NCI-H524 (cell line): ENCODE data around the gene CRHR2.
"Not testable (repeated sequence)": the region's sequence is repeated elsewhere in the genome, so short reads cannot be mapped to it uniquely, and the experiment has no call there.

Source experiments
- DNase-seq, 2 experiments: peaks; one replicate each; lab custom pipeline; 2025; lab: John Stamatoyannopoulos, UW

CRHR2 gene

DNA sequence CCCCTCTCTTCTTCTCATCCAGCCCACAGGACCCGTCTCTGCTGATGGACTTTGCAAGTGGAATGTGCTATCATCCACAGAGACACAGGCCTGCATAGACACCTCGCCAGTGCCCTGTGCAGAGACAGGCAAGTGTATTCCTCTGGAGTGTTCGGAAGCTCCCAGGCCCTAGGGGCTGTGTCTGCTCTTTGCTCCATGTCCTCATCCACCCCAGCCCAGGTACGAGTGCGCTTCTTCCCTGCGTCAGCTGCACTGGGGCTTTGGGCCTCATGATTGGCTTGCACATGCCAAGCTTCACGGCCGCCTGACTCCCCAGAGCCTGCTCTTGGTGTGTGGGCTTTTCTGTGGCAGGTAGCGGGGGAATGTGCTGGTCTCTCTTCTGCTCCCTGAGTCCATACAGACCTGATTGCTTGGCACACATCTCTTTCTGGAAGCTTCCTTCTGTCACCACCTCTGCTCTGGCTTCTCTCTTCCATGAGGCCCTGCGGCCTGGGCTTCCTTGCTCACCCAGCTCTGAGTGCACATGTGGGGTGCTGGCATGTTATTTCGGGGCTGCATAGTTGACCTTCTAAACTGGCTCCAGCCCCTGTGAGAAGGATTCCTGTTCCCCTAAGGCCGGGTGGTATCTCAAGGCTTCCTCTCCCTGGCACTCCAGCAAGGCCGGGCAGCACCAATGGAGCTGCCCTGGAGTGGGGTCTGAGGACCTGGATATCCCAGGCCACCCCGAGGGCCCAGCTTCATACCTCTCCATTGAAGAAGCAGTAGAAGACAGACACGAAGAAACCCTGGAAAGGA is 27.8 kb downstream of the CRHR2 start:
- no peak for DNase-seq

- no peak for DNase-seq
Observed at GRCh38 chr7:30652698-30653641, 29.3 kb downstream of the CRHR2 start.

GRCh38 chr7:30652132-30652531 is 30.1 kb downstream of the CRHR2 start:
- no peak for DNase-seq

DNA sequence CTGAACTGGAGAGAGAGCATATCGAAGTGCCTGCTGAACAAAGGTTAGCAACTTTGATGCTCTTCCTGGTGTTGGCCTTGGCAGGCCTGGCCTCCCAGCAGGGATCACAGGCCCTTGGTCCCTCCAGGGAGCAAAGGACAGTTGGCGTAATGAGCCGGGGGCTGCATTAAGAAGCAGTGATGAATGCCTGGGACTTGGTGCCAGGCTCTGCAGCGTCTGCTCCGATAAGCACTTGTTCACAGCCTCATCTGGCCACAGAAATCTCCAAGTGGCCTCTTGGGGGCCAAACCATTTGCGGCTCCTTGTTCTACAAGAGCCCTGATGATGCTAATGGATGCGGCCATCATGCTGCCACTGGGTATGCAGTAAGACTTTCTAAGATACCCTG is 31.8 kb downstream of the CRHR2 start:
- peak; percentile 90 for DNase-seq

DNA sequence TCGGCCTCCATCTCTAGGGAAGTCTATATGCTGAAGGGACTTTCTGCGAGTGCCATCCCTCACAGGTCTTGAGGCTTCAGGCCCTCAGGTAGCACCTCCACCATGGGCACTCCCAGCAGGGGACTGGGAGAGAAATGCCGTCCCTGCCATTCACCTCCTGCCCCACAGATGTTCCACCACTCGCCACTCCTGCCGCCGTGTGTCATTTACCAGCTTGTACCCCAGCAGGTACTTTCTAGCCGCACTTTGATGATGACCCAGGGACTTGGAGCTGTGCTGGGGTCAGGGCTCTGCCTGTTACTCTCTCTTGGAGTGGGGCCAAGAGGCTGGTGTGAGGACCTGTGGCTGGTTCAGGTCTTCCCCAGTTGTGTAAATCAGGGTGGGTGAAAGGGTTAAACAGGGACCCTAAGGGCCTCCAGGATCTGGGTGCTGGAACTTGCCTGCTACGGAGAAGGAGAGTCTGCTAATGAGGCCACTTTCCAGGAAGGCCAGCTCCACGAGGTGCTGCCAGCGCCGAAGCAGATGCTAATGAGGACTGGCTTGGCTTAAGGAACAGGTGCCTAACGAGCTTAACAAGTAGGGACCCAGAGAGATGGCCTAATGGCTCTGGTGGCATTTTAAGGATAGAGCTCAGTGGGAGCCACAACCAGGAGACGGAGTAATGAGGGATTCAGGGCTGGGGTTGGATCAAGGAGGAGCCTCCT is 32.4 kb downstream of the CRHR2 start:
- peak; percentile 81 to 90 for DNase-seq

DNA sequence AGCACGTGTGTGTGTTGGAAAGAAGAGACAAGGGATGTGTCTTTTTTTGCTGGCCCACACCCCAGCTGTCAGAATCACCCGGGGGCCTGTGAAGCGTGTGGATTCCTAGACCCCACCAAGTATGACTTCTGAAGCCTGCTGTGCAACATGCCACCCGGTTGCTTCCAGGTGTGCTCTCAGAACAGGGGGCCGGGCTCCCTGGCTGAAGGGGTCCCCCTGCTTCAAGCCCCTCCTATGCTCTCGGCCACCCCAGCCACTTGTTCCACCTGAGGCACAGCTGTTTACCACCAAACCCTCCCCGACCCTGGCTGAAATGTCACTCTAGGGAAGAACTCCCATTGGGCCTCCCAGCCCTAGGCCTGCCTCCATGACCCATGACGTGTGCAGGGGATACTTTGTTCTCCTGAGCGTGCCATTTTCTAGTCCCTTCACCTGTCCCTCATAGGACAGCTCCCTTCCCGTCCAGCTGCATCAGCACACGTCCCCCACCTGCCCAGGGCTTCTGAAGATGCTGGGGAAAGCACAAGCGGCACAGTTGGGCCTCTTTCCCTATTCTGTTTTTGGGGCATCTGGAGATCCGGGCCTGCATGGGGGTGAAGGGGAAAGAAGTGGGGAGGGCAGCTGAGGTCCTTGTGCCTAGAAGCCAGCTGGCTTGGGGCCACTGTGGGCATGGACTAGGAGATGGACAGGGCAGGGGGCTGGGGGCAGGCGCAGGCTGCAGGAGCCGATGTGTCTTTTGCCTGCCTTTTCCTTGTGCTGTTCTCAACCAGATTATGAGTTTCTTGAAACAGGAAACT is 33.3 kb downstream of the CRHR2 start:
- no peak for DNase-seq

GRCh38 chr7:30647589-30648364 is 34.5 kb downstream of the CRHR2 start:
- peak; percentile 43 to 78 for DNase-seq

DNA sequence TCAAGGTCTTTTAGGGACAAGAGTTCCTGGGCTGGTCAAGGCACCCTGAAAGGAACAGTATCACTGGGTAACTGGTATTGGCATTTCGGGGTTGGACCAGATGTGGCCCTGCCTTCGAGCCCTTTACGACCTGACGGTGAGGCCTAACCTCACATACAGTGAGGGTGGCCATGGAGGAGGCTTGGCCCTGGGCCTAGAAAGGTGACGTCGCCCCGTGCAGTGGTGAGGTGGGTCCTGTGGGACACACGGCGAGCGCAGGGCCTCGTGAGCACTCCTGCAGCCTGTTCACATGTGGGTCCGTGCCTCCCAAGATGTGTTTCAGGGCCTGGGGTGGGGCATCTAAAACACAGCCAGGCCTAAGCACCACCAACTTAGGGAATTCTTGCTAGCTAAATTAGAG is 36.1 kb downstream of the CRHR2 start:
- no peak for DNase-seq

DNA sequence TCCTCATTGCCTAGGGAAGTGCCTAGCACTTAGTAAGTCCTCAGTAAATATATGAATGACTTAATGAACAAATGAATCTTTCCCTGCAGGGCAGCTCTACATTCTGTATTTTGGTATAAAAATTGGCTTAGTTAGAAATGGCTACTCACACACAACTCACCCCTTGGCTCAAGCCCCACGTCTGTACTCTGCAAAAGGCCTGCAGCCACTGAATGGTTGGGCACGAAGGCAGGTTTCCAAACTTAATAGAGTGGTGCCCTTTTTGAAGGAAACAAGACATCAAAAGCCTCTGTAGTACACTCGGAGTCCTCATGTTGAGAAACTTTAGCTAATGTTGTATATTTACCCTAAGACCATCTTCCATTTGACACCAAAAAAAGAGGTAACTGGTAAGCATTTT is 36.6 kb downstream of the CRHR2 start:
- DNase-seq: no peak

DNA sequence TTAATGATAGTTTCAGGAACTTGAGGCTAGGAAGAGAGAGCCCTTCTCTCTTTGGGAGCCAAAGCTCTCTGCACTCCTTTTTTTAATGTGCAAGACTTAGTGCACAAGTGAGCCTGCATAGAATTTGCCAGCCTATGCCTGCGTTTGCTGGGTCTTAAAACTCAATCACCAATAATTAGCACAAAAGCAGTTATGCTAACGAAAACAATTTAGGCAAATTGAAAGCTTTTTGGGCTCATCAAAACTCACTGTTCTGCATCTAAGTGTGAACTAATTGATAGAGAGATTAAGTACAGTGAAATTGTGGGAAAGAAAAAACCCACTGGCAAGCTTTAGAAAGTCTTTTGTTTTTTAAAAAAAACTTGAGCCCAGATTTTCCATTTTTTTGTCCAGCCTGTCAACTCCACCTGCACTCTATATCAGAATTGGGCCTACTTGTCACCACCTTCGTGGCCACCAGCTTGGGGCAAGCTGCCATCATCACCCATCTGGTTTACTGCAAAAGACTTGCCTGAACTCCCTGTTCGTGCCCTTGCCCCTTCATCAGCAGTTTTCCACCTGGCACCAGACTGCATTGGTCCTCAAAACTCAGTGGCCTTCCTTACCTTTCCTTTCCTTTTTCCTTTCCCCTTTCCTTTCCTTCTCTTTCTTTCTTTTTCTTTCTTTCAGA is 37.8 kb downstream of the CRHR2 start:
- no peak for DNase-seq

- no peak for DNase-seq
Observed at GRCh38 chr7:30642789-30643188, 39.5 kb downstream of the CRHR2 start.

GRCh38 chr7:30642322-30642721 is 39.9 kb downstream of the CRHR2 start:
- not testable (repeated sequence) for DNase-seq

DNA sequence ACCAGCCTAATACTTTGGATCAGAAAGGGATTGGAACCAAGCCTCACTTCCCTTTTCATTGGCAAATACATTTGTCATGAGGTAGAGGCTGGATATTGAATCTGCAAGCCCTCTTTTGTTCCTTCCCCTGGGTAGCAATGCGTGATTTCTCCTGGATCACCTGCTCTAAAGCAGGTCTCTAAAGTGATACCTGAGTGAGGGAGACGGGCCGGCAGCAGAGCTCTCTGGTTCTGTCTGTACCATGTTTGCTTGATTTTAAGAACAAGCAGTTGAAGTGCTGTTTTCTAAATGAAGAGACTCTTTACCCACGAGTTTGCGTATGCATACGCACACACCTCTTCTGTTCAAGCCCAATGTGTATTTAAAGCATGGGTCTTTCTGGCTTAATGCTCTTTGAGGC is 46.5 kb downstream of the CRHR2 start:
- DNase-seq: no peak

- no peak for DNase-seq
Observed at GRCh38 chr7:30634634-30635201, 47.5 kb downstream of the CRHR2 start.

- no peak for DNase-seq
Observed at GRCh38 chr7:30634193-30634626, 48.0 kb downstream of the CRHR2 start.

DNA sequence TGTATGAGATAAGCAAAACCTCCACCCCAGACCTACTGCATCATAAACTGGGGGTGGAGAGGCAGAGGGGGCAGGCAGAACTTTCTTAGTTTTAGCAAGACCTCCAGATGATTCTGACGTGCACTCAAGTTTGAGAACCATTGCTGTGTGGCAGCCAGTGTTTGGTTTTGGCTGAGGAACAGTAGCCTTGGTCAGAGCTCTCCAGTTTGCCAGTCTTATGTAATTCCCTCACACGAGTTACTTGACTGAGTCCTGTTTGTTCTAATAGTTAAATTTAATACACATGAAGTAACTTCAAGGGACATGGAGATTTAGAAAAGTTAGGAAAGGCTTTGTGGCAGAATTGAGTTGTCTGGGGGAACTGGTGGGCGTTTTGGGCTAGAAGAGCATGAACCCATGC is 49.0 kb downstream of the CRHR2 start:
- no peak for DNase-seq

- no peak for DNase-seq
Observed at GRCh38 chr7:30630986-30631385, 51.3 kb downstream of the CRHR2 start.

GRCh38 chr7:30627026-30627425 is 55.2 kb downstream of the CRHR2 start:
- no peak for DNase-seq

GRCh38 chr7:30625283-30625682 is 57.0 kb downstream of the CRHR2 start:
- peak; percentile 20 to 34 for DNase-seq

DNA sequence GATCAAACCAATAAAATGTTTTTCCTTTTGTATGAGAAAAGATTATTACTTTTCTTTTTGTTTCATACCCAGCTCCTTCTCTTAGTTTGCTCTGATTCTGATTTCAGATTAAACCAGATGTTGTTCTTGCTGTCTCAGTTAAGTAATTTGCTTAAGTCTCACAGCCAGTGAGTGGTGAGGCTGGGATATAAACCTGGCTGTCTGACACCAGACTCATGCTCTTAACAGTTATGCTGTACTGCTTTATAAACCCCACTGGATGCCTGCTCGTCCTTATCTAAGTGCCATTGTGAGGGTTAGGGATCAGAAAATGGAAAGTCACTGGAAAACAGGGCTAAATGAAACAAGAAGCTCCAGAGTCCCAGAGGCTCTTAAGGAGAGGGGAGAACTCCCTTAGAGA is 63.3 kb downstream of the CRHR2 start:
- no peak for DNase-seq
